Trophoblast cell (in vitro differentiated cells and primary cell): Measurements from ENCODE around the gene TNK2.

Experiments used
- DNase-seq, 2 donors: peaks; one replicate each; pipeline ENCODE4 v3.0.0-alpha.2; 2016
- H2AFZ ChIP-seq: 2 replicates; pipeline ENCODE4 v1.6.1; 2013; ENCODE audit warnings: low read length, moderate library complexity, mild to moderate bottlenecking; ENCODE audit not compliant: insufficient read depth, poor library complexity
- H2AK5ac ChIP-seq: 2 replicates; pipeline ENCODE4 v1.6.1; 2013; ENCODE audit warnings: mild to moderate bottlenecking, low read length
- H2BK120ac ChIP-seq: 2 replicates; pipeline ENCODE4 v1.6.1; 2013; ENCODE audit warnings: low read length, mild to moderate bottlenecking, moderate library complexity; ENCODE audit not compliant: insufficient read depth, poor library complexity
- H2BK12ac ChIP-seq: 2 replicates; pipeline ENCODE4 v1.6.1; 2013; ENCODE audit warnings: mild to moderate bottlenecking, low read length, moderate library complexity
- H2BK5ac ChIP-seq: 2 replicates; pipeline ENCODE4 v1.6.1; 2013; ENCODE audit warnings: low read length, low read depth, moderate library complexity, mild to moderate bottlenecking; ENCODE audit not compliant: poor library complexity
- H3K14ac ChIP-seq: 2 replicates; pipeline ENCODE4 v1.6.1; 2013; ENCODE audit warnings: mild to moderate bottlenecking, low read length
- H3K18ac ChIP-seq: 2 replicates; pipeline ENCODE4 v1.6.1; 2013; ENCODE audit warnings: mild to moderate bottlenecking, low read length
- H3K23ac ChIP-seq: 2 replicates; pipeline ENCODE4 v1.6.1; 2013; ENCODE audit warnings: low read length
- H3K27ac ChIP-seq: 2 replicates; pipeline ENCODE4 v1.5.1; 2013; ENCODE audit warnings: low read depth, mild to moderate bottlenecking, inconsistent platforms, low read length, moderate library complexity
- H3K27me3 ChIP-seq: 2 replicates; pipeline ENCODE4 v1.6.1; 2013; ENCODE audit warnings: inconsistent platforms, mild to moderate bottlenecking, low read length, moderate library complexity; ENCODE audit not compliant: insufficient read depth
- H3K36me3 ChIP-seq, 2 experiments: 1 replicate in 1 of 2; 2 replicates in 1 of 2; pipeline ENCODE4 v1.6.1; 2013; ENCODE audit warnings: low read length in 2 of 2, mild to moderate bottlenecking in 2 of 2, moderate library complexity in 1 of 2; ENCODE audit not compliant: insufficient read depth in 2 of 2, control insufficient read depth in 1 of 2
- H3K4ac ChIP-seq: 2 replicates; pipeline ENCODE4 v1.6.1; 2013; ENCODE audit warnings: low read depth, mild to moderate bottlenecking, low read length, moderate library complexity
- H3K4me1 ChIP-seq, 2 experiments: 1 replicate in 1 of 2; 2 replicates in 1 of 2; pipeline ENCODE4 v1.6.1; 2013; ENCODE audit warnings: low read length in 2 of 2, mild to moderate bottlenecking in 2 of 2, moderate library complexity in 1 of 2; ENCODE audit not compliant: insufficient read depth in 2 of 2, control insufficient read depth in 1 of 2
- H3K4me2 ChIP-seq: 2 replicates; pipeline ENCODE4 v1.6.1; 2013; ENCODE audit warnings: inconsistent platforms, mild to moderate bottlenecking, low read length, moderate library complexity
- H3K4me3 ChIP-seq: 2 replicates; pipeline ENCODE4 v1.5.1; 2013; ENCODE audit warnings: mild to moderate bottlenecking, low read depth, low read length, inconsistent platforms
- H3K79me1 ChIP-seq: one replicate; pipeline ENCODE4 v1.6.1; 2013; ENCODE audit warnings: low read length
- H3K79me2 ChIP-seq: 2 replicates; pipeline ENCODE4 v1.6.1; 2013; ENCODE audit warnings: low read length, mild to moderate bottlenecking; ENCODE audit not compliant: control insufficient read depth, insufficient read depth, poor library complexity
- H3K9ac ChIP-seq: 2 replicates; pipeline ENCODE4 v1.6.1; 2013; ENCODE audit warnings: mild to moderate bottlenecking, low read length
- H3K9me3 ChIP-seq: 2 replicates; pipeline ENCODE4 v1.6.1; 2013; ENCODE audit warnings: low read depth, mild to moderate bottlenecking, control low read depth, inconsistent platforms, low read length; ENCODE audit not compliant: insufficient read depth
- H4K12ac ChIP-seq: 2 replicates; pipeline ENCODE4 v1.6.1; 2013; ENCODE audit warnings: low read depth, mild to moderate bottlenecking, low read length, moderate library complexity
- H4K8ac ChIP-seq: 2 replicates; pipeline ENCODE4 v1.6.1; 2013; ENCODE audit warnings: low read depth, mild to moderate bottlenecking, low read length, moderate library complexity
- H4K91ac ChIP-seq: one replicate; pipeline ENCODE4 v1.6.1; 2013; ENCODE audit warnings: low read depth, mild to moderate bottlenecking, low read length, moderate library complexity
- WGBS: extraction: QIAGEN DNeasy Blood & Tissue Kit; methylation state at CpG from one replicate; pipeline ENCODE4 v1.1.7; 2013; ENCODE audit warnings: missing lambda C conversion rate; ENCODE audit not compliant: insufficient read length, insufficient coverage; ENCODE audit errors: extremely low coverage; 5-methylcytosine and 5-hydroxymethylcytosine counted together

TNK2 gene

GRCh38 chr3:195880037-195880431 is 28.3 kb downstream of the TNK2 start:
- Histone ChIP-seq H2BK120ac (no peak overlapping the region), H3K14ac (no peak overlapping the region), H3K79me1 (no peaks in the 10 kb centered on the region), H3K4me1 (peaks cover 15 to 16% of the 10 kb centered on the region in 2 experiments), H3K4me3 (no peak overlapping the region), H4K12ac (no peak overlapping the region), H3K9ac (no peak overlapping the region), H3K18ac (no peak overlapping the region), H3K4me2 (no peak overlapping the region), H3K27me3 (no peaks in the 10 kb centered on the region), H3K36me3 (peaks cover 60 to 63% of the 10 kb centered on the region in 2 experiments), H2AK5ac (no peak overlapping the region), H2AFZ (no peak overlapping the region), H3K23ac (no peak overlapping the region), H4K91ac (no peak overlapping the region), H3K4ac (no peak overlapping the region), H3K9me3 (peaks cover under 1% of the 10 kb centered on the region), H2BK12ac (no peak overlapping the region), H4K8ac (no peak overlapping the region), H3K79me2 (no peaks in the 10 kb centered on the region), H3K27ac (no peak overlapping the region), H2BK5ac (no peak overlapping the region)
- DNase-seq = no peak
- no CpG with 5 or more reads among the region's 4 CpGs for WGBS

GRCh38 chr3:195879416-195880036 is 28.8 kb downstream of the TNK2 start:
- Histone ChIP-seq H3K18ac (no peak overlapping the region), H2BK5ac (no peak overlapping the region), H3K23ac (no peak overlapping the region), H3K79me2 (no peaks in the 10 kb centered on the region), H3K4me3 (no peak overlapping the region), H2AK5ac (no peak overlapping the region), H3K27me3 (no peaks in the 10 kb centered on the region), H3K9me3 (no peaks in the 10 kb centered on the region), H3K14ac (no peak overlapping the region), H4K8ac (no peak overlapping the region), H4K12ac (no peak overlapping the region), H3K79me1 (no peaks in the 10 kb centered on the region), H3K4me1 (peaks cover 15 to 16% of the 10 kb centered on the region in 2 experiments), H2BK12ac (no peak overlapping the region), H3K27ac (no peak overlapping the region), H3K4ac (no peak overlapping the region), H4K91ac (no peak overlapping the region), H2AFZ (no peak overlapping the region), H3K36me3 (peaks cover 57 to 58% of the 10 kb centered on the region in 2 experiments), H3K9ac (no peak overlapping the region), H3K4me2 (no peak overlapping the region), H2BK120ac (no peak overlapping the region)
- no CpG with 5 or more reads among the region's 16 CpGs for whole genome bisulfite sequencing
- DNase-seq = no peak

GRCh38 chr3:195878424-195879274 is 29.7 kb downstream of the TNK2 start:
- Histone ChIP-seq H2BK120ac (no peak overlapping the region), H4K8ac (no peak overlapping the region), H3K36me3 (peaks cover 54 to 55% of the 10 kb centered on the region in 2 experiments), H3K9me3 (no peaks in the 10 kb centered on the region), H3K9ac (no peak overlapping the region), H3K27me3 (no peaks in the 10 kb centered on the region), H3K79me2 (no peaks in the 10 kb centered on the region), H4K12ac (no peak overlapping the region), H3K4me1 (peaks cover 21 to 22% of the 10 kb centered on the region in 2 experiments), H3K79me1 (no peaks in the 10 kb centered on the region), H3K14ac (peak overlapping the region; percentile 30), H4K91ac (no peak overlapping the region), H2AK5ac (no peak overlapping the region), H3K4ac (no peak overlapping the region), H2BK5ac (no peak overlapping the region), H3K18ac (no peak overlapping the region), H3K27ac (no peak overlapping the region), H3K23ac (no peak overlapping the region), H3K4me3 (no peak overlapping the region), H2AFZ (no peak overlapping the region), H2BK12ac (peak overlapping the region; percentile 20), H3K4me2 (no peak overlapping the region)
- no peak for DNase-seq
- no CpG with 5 or more reads among the region's 30 CpGs for WGBS

DNA sequence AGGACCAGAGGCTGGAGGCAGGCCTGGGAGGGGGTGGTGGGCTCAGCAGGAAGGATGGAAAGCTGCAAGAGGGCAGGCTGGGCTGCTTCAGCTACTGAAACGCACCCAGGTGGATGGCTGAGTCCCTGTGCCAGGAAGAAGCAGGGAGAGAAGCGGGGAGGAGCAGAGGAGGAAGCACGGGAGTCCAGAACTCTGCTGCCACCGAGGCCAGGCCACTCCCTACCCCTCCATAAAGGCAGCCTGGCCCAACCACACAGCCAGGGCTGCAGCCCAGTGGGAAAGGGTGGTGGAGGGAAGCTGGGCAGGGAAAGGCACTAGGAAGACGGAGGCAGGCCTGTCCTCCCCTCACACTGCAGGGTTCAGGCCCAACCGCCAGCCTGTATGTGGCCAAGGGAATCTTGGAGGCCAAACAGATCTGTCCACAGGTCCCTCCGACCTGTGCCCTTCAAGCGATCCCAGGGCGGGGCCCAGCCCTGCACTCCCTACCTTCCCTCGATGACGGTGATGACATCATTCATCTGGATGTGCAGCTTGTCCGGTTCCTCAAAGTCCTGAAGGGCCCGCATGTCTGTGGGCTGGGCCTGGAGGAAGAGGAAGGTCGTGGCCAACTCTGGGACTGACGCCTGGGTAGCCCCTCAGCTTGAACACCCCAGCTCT is 30.5 kb downstream of the TNK2 start:
- no peak overlapping the region for H2AFZ ChIP-seq
- no peaks in the 10 kb centered on the region for H3K27me3 ChIP-seq
- no peak overlapping the region for H3K23ac ChIP-seq
- H2BK12ac ChIP-seq = no peak overlapping the region
- H2AK5ac ChIP-seq = no peak overlapping the region
- no peak overlapping the region for H3K4ac ChIP-seq
- H3K18ac ChIP-seq = no peak overlapping the region
- DNase-seq = peak in 1 of 2 donors; percentile 27
- no peak overlapping the region for H3K9ac ChIP-seq
- H4K12ac ChIP-seq = no peak overlapping the region
- H3K27ac ChIP-seq = no peak overlapping the region
- H4K91ac ChIP-seq = peak overlapping the region; percentile 1
- no peak overlapping the region for H3K4me3 ChIP-seq
- peaks cover 22 to 24% of the 10 kb centered on the region in 2 experiments for H3K4me1 ChIP-seq
- no peak overlapping the region for H4K8ac ChIP-seq
- H3K36me3 ChIP-seq = peaks cover 51 to 54% of the 10 kb centered on the region in 2 experiments
- no peak overlapping the region for H2BK5ac ChIP-seq
- H3K9me3 ChIP-seq = no peaks in the 10 kb centered on the region
- H2BK120ac ChIP-seq = no peak overlapping the region
- H3K4me2 ChIP-seq = no peak overlapping the region
- no peaks in the 10 kb centered on the region for H3K79me2 ChIP-seq
- no peak overlapping the region for H3K14ac ChIP-seq
- no peaks in the 10 kb centered on the region for H3K79me1 ChIP-seq
- no CpG with 5 or more reads among the region's 15 CpGs for WGBS
